SK-N-MC (cell line): ENCODE data around the gene SERGEF.

Experiments used
- EZH2 ChIP-seq: fragments of 200-600 bp; sonication (generic); IDR thresholded peaks from one replicate; pipeline ENCODE4 v1.6.1; 2017; ENCODE audit warnings: antibody characterized with exemption
- FOXP2 ChIP-seq: optimal IDR thresholded peaks from 2 replicates; pipeline ENCODE3; 2011; ENCODE audit warnings: mild to moderate bottlenecking, moderate library complexity; ENCODE audit not compliant: insufficient read depth; ENCODE audit errors: extremely low read length, control extremely low read depth
- POLR2AphosphoS5 ChIP-seq: IDR thresholded peaks from 2 replicates; pipeline ENCODE4 v1.6.1; 2012; ENCODE audit warnings: mild to moderate bottlenecking, low read depth, low read length, borderline replicate concordance

DNA sequence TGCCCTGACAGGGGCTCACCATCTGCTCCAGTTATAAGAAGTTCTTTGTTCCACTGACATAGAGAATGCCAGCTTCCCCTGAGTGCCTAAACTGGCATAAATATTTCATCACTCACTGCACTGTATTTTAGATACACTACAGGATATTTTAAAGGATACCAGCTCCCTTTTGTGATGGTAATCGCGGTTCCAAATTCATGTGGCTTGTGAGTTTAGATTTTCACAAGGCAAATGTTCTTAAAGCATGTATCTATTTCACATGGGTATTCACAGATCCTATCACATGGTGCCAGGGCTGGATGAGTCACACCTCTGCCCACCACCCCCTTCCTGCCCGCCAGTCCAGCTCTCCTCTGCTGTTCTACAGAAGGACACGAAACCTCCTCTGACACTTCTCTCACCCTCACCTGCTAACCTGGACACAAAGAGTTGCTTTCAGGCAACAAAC is 172.7 kb downstream of the SERGEF start:
- no peak for TF ChIP-seq POLR2AphosphoS5
- no peak for TF ChIP-seq EZH2
- no peak for TF ChIP-seq FOXP2
